GM23248 (cell line): Measurements from ENCODE around the gene MARCHF5.
"Not testable (repeated sequence)": the region's sequence is repeated elsewhere in the genome, so short reads cannot be mapped to it uniquely, and the experiment has no call there.

ENCODE experiments used
- EZH2 ChIP-seq: fragments of 200-600 bp; sonication (generic); IDR thresholded peaks from 2 replicates; pipeline ENCODE4 v1.6.1; 2018; ENCODE audit warnings: antibody characterized with exemption, mild to moderate bottlenecking; ENCODE audit not compliant: insufficient read depth, poor library complexity, severe bottlenecking
- EZH2phosphoT487 ChIP-seq: fragments of 200-600 bp; sonication (generic); IDR thresholded peaks from 2 replicates; pipeline ENCODE4 v1.6.1; 2018; ENCODE audit warnings: antibody characterized with exemption, moderate library complexity, mild to moderate bottlenecking, low read depth; ENCODE audit not compliant: insufficient read depth

DNA sequence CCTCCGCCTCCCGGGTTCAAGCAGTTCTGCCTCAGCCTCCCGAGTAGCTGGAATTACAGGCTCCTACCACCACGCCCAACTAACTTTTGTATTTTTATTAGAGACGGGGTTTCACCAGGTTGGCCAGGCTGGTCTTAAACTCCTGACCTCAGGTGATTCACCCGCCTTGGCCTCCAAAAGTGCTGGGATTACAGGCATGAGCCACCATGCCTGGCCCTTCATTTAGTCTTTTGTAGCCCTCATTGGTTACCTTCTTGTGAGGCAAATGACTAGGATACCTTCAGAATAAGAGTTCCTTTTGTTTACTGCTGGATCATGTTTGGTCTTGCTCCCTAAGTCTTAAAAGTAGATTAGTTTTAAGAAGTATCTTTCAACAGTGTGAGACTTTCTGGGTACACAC lies 39.0 kb downstream of the MARCHF5 start:
- not testable (repeated sequence) for TF ChIP-seq EZH2, EZH2phosphoT487
